Brain microvascular endothelial cell (primary cell): Measurements from ENCODE around the gene ZDHHC11.
"Not testable (repeated sequence)": the region's sequence is repeated elsewhere in the genome, so short reads cannot be mapped to it uniquely, and the experiment has no call there.

Experiments used
- DNase-seq: peaks from one replicate; pipeline ENCODE4 v3.0.0-alpha.2; 2020
- H3K27ac ChIP-seq: fragments of 250-450 bp; sonication (Bioruptor Pico); 2 replicates; pipeline ENCODE4 v1.5.1; 2020; ENCODE audit warnings: mild to moderate bottlenecking, moderate library complexity
- H3K27me3 ChIP-seq: fragments of 250-450 bp; sonication (Bioruptor Pico); replicated peaks from 2 replicates; pipeline ENCODE4 v1.5.1; 2020; ENCODE audit warnings: mild to moderate bottlenecking
- H3K36me3 ChIP-seq: fragments of 250-450 bp; sonication (Bioruptor Pico); replicated peaks from 2 replicates; pipeline ENCODE4 v1.5.1; 2020; ENCODE audit warnings: mild to moderate bottlenecking
- H3K4me3 ChIP-seq: 2 replicates; pipeline ENCODE4 v1.5.1; 2011; ENCODE audit warnings: low read depth, mild to moderate bottlenecking, control low read depth, low read length, moderate library complexity
- in situ Hi-C: cut with HindIII; loops from 2 replicates; pipeline ENCODE4 v1.10.0; 2017; ENCODE audit warnings: low sequenced_read_pairs, low pct_ligation_motif_present
- TF ChIP-seq, protein P1 (sequence below): IDR thresholded peaks from 2 replicates; pipeline ENCODE4 v1.5.1; 2011; ENCODE audit warnings: low read depth, mild to moderate bottlenecking, moderate library complexity, low read length, control low read depth, inconsistent platforms; ENCODE audit errors: missing control alignments

ZDHHC11 gene

DNA sequence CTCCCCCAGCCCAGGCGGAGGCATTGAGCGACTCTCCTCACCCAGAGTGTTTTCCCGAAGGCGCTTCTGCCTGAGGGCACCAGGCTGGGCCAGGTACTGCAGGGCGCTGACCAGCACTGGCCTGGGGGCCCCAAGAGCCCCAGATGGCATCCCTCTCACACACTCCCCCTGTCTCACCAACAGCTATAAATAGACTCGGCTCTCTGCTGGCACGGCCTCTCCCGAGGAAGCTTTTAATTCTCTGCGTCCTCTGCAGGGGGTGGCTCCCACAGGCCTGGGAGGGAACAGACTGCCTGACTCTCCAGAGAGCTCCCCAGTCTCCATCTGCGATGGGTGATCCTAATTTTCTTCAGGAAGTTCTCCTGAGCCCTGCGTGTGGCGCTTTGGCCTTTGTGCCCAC lies 68.4 kb downstream of the ZDHHC11 start:
- H3K27me3 ChIP-seq, H3K27ac ChIP-seq, H3K36me3 ChIP-seq, DNase-seq, in situ Hi-C loops, H3K4me3 ChIP-seq: not testable (repeated sequence)

DNA sequence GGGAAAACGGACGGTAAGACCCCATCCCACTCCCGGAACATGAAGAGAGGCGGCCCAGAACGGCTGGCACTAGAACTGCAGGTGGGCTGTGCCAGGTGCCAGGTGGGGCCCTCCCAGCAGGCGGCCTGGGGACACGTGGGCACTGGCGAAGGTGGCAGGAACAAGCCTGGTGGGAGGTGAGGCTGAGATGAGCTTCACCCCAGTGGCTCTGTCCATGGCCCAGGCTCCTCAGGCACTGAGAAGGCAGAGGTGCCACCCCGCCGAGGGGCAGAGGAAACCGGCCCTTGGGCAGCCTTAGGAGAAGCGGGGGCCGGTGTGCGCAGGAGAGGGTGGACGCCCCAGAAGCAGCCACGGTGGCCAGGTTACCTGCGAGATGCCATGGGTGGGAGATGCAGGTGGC lies 70.2 kb downstream of the ZDHHC11 start:
- H3K36me3 ChIP-seq, DNase-seq, H3K27me3 ChIP-seq, in situ Hi-C loops, H3K27ac ChIP-seq, H3K4me3 ChIP-seq: not testable (repeated sequence)

DNA sequence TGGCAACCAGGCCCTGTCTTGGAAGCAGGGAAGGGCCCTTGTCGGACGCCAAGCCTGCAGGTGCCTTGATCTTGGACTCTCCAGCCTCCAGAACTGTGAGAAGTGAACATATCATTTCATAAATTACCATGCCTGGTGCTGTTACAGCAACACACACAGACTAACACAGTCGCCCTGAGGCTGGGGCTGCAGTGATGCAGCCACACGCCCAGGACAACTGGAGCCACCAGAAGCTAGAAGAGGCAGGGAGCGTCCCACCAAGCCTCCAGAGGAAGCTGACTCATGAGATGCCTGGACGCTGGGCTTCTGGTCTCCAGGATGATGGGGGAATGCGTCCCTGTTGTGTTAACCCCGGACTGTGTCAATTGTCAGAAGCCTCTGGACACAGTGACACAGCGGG lies 71.8 kb downstream of the ZDHHC11 start:
- H3K27me3 ChIP-seq, in situ Hi-C loops, H3K4me3 ChIP-seq, DNase-seq, H3K36me3 ChIP-seq, H3K27ac ChIP-seq: not testable (repeated sequence)

DNA sequence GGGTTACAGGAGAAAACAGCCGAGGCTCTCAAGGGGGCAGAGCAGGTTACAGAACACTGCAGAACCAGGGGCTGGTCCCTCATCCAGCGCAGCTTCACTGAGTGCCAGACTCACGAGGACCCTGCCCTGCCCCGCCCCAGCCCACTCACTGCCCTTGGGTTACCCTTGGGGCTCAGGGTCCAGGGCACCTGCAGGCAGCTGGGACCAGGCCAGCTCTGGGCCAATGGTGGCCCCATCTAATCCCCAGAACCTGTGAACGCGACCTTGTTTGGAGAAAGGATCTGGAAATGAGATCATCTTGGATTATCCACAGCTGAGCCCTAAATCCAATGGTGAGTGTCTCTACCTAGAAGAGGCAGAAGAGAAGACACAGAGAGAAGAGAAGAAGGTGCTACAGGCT lies 72.4 kb downstream of the ZDHHC11 start:
- H3K27me3 ChIP-seq, DNase-seq, H3K36me3 ChIP-seq, in situ Hi-C loops, H3K27ac ChIP-seq, H3K4me3 ChIP-seq: not testable (repeated sequence)

DNA sequence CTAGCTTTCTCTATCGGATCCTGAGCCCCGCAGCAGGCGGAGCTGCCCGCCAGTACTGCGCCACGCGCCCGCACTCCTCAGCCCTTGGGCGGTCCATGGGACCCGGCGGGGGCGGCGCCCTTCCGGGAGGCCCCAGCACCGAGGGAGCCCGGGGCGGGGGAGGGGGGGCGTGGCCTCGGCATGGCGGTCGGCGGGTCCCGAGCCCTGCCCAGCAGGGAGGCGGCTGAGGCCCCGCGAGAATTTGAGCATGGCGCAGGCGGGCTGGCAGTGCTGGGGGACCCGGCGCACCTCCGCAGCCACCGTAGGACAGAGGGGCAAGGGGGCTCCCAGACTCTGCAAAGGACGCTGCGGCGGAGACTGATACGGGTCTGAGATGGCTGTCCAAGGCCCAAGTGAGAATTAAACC lies 73.0 kb downstream of the ZDHHC11 start:
- Histone ChIP-seq H3K27me3 (no peaks in the 10 kb centered on the region), H3K36me3 (no peaks in the 10 kb centered on the region), H3K27ac (no peak overlapping the region), H3K4me3 (no peak overlapping the region)
- in situ Hi-C loops, result no loop called here
- TF ChIP-seq, protein P1, sequence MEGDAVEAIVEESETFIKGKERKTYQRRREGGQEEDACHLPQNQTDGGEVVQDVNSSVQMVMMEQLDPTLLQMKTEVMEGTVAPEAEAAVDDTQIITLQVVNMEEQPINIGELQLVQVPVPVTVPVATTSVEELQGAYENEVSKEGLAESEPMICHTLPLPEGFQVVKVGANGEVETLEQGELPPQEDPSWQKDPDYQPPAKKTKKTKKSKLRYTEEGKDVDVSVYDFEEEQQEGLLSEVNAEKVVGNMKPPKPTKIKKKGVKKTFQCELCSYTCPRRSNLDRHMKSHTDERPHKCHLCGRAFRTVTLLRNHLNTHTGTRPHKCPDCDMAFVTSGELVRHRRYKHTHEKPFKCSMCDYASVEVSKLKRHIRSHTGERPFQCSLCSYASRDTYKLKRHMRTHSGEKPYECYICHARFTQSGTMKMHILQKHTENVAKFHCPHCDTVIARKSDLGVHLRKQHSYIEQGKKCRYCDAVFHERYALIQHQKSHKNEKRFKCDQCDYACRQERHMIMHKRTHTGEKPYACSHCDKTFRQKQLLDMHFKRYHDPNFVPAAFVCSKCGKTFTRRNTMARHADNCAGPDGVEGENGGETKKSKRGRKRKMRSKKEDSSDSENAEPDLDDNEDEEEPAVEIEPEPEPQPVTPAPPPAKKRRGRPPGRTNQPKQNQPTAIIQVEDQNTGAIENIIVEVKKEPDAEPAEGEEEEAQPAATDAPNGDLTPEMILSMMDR, result no peak
- no peak for DNase-seq

DNA sequence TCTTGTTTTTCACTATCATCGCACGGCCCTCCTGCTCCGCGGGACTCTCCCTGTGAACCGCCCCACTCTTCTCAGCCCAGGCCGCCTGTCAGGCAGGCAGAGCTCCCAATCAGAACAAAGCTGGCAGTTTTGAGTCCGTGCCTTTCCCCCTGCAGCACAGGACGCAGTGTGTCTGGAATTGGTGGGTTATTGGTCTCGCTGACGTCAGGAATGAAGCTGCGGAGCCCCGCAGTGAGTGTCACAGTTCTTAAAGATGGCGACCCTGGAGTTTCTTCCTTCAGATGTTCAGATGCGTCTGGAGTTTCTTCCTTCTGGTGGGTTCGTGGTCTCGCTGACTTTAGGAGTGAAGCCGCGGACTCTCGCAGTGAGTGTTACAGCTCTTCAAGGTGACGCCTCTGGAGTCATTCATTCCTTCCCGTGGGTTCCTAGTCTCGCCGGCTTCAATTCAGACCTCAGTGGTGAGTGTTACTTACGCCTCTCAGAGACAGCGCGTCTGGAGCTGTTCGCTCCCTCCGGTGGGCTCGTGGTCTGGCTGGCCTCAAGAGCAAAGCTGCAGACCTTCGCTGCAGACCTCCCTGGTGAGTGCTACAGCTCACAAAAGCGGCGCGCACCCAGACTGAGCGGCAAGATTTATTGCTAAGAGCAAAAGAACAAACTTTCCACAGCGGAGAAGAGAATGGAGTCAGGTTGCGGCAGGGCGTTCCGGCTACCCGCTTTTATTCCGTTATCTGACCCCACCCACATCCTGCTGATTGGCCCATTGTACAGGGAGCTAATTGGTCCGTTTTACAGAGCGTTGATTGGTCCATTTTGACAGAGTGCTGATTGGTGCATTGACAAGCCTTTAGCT lies 73.7 kb downstream of the ZDHHC11 start:
- Histone ChIP-seq H3K4me3 (no peak overlapping the region), H3K27ac (no peak overlapping the region), H3K36me3 (no peaks in the 10 kb centered on the region), H3K27me3 (no peaks in the 10 kb centered on the region)
- in situ Hi-C loops, result no loop called here
- TF ChIP-seq, protein P1, result no peak
- DNase-seq, result no peak

DNA sequence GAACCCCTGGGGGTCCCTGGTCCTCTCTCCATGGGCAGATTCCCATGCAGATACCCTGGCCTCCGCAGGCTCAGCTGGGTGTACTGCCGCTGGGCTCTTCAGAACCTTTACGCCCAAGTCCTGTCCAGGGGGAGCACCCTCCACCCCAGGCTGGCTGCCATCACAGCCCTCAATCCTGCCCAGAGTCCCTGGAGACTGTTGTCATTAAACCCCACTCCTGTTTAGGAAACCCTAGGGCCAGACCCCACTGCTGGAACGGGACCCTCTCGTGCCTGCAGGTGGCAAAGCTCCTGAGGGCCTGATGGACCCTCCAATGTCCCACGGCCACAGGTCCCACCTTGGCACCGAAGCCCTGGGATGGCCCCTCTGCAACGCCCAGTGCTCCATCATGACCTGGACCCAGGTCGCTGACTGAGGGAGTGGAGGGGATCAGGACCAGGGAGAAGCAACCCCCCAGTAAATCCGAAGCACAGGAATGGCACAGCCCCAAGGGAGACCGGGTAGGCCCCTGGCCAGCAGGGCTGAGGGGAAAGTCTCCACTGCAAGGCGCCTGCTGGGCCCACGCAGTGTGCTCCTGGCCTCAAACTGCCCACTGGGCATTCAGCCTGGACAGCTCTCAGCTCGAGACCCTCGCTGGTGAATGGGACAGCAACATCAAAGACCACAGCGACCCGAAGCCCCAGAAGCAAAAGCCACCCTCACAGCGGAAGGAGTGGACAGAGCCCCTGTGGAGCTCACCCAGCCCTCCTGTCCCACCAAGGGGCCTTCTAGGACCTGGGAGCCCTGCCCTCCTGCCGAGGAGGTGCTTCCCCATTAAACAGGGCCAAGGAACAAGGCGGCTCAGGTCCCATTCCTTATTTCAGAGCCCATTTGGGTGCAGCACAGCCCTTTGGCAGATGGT lies 74.6 kb downstream of the ZDHHC11 start:
- TF ChIP-seq, protein P1, result no peak
- Histone ChIP-seq H3K27ac (no peak overlapping the region), H3K4me3 (no peak overlapping the region), H3K36me3 (no peaks in the 10 kb centered on the region), H3K27me3 (no peaks in the 10 kb centered on the region)
- in situ Hi-C loops, result no loop called here
- no peak for DNase-seq

DNA sequence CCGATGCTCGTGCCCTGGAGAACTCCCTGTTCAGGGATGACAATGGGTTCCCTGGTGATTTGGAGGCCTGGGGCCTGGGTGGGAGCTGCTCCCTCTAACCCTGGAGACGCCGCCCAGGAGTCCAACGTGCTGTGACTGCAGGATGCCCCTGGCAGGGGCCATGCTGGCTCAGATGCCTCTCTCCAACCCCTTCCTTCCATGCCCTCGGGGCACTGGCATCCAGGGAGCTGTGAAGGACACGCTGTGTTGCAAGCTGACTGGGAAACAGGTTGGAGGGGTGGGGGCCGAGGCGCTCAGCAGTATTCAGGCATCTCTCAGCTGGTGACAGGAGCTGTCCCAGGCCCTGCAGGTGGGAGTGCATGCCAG lies 75.2 kb downstream of the ZDHHC11 start:
- in situ Hi-C loops, DNase-seq: not testable (repeated sequence)

DNA sequence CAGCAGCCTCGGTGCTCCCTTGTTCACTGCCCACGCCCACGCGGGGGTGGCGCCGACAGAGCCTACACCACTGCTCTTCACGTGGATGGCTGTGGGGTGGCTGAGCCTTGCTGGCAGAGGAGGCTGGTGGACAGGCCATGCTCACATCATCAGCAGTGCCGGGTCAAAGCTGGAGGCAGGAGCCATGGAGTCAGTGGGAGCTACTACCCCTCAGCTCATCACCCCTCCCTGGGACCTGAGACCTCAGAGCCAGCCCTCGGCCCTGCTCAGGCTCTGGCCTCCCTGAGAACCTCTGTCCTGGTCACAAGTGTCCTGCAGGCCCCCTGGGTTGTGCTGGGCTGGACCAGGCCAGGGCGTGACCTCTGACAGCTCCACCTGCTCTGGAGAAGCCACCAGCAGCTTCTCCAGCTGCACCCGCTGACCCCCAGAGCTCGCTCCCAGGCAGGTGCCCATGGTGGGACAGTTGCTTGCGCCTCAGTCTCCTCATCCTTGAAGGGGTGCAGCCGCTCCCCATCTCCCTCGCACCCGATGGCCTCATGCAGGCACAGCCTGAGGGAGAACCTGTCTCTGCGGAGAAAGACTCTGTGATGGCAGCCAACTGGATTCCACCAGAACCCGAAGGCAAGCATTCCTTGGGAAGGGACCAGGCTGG lies 75.8 kb downstream of the ZDHHC11 start:
- DNase-seq, H3K27me3 ChIP-seq, in situ Hi-C loops, H3K36me3 ChIP-seq, H3K4me3 ChIP-seq, H3K27ac ChIP-seq: not testable (repeated sequence)

More for the DNA sequence above, 75.2 kb downstream of the ZDHHC11 start:
- H3K27ac ChIP-seq, H3K4me3 ChIP-seq, H3K27me3 ChIP-seq, H3K36me3 ChIP-seq: not testable (repeated sequence)

DNA sequence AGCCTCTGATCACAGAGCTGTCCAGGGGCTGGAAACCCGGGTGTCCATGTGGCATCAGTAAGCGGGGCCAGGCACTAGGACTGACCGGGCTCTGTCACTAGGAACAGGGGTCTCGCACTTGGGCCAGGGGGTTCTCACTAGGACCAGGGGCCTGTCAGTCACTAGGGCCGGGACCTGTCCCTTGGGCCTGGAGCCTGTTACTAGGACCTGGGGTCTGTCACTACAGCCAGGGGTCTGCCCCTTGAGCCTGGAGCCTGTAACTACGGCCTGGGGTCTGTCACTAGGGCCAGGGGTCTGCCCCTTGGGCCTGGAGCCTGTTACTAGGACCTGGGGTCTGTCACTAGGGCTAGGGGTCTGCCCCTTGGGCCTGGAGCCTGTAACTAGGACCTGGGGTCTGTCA lies 76.5 kb downstream of the ZDHHC11 start:
- H3K27ac ChIP-seq, H3K27me3 ChIP-seq, H3K4me3 ChIP-seq, DNase-seq, in situ Hi-C loops, H3K36me3 ChIP-seq: not testable (repeated sequence)
